ENCODE measurements around the gene SSTR3. TPM values are rescaled to one million over a fixed set of nuclear protein-coding genes. Genes with fewer than 3 reads are reported as not detected.

The SSTR3 gene
- total and polyA plus RNA-seq, 2 donors (not counting 1 experiment from before 2014, with no cell fraction given): 0.64 to 0.98 TPM

GRCh38 chr22:37187552-37187890, 24.8 kb downstream of the SSTR3 start:
- Mint-ChIP-seq H3K4me3 (no peak overlapping the region), H3K27ac (no peak overlapping the region), H3K4me1 (peaks cover 9% of the 10 kb centered on the region), H3K9me3 (ENCODE audit: insufficient read depth) (no peaks in the 10 kb centered on the region), H3K27me3 (no peaks in the 10 kb centered on the region)
- Histone ChIP-seq H3K4me3 (ENCODE audit: control extremely low read depth in 1 of 5, extremely low read depth in 1 of 5, insufficient read depth in 1 of 5, low read depth in 2 of 5, low read length in 4 of 5) (no peak overlapping the region), H3K9me3 (ENCODE audit: control extremely low read depth in 1 of 3, control insufficient read depth in 2 of 3, insufficient read depth in 1 of 3, low read length in 2 of 3) (peaks cover 0 to 3% (median 0%) of the 10 kb centered on the region in 3 donors), H3K27me3 (replicated peaks in 1 of 4; ENCODE audit: control extremely low read depth in 1 of 4, control insufficient read depth in 3 of 4, insufficient read depth in 4 of 4, low read length in 3 of 4) (peaks cover 0 to 3% (median 0%) of the 10 kb centered on the region in 4 experiments), H4K20me1 (ENCODE audit: control insufficient read depth, insufficient read depth, low read length, poor library complexity, severe bottlenecking) (no peaks in the 10 kb centered on the region), H3K9ac (ENCODE audit: low read length) (no peak overlapping the region), H2AFZ (ENCODE audit: insufficient read depth, low read depth, low read length, poor library complexity, severe bottlenecking) (no peak overlapping the region), H3K4me1 (ENCODE audit: control insufficient read depth in 2 of 2, insufficient read depth in 2 of 2, low read length in 2 of 2) (peaks cover 0 to 14% of the 10 kb centered on the region in 2 donors), H3K36me3 (replicated peaks in 1 of 2; ENCODE audit: control extremely low read depth in 1 of 2, control insufficient read depth in 1 of 2, extremely low read depth in 1 of 2, insufficient read depth in 2 of 2, low read length in 1 of 2) (no peaks in the 10 kb centered on the region), H3K27ac (ENCODE audit: low read length in 2 of 2) (no peak overlapping the region), H3K79me2 (ENCODE audit: control insufficient read depth, insufficient read depth, low read length) (no peaks in the 10 kb centered on the region), H3K4me2 (replicated peaks; ENCODE audit: low read depth, low read length, poor library complexity, severe bottlenecking) (no peak overlapping the region)
- ChIA-PET POLR2A (no interaction called here), CTCF (interaction anchor here (1.5 to 2.8 kb wide), 2 partner anchors 10 to 73 kb away, joined by 5 to 8 read pairs; no protein-coding TSS in a partner anchor)
- WGBS (ENCODE audit: insufficient coverage): 61% methylated on average over 5 of the region's 5 CpGs
- DNase-seq (no peak), ATAC-seq (ENCODE audit: low read depth) (no peak)
- intact Hi-C loops (cut with micrococcal nuclease): no loop called here
- no peak for TF ChIP-seq EZH2 (IDR thresholded peaks at IDR 0.05; ENCODE audit: borderline replicate concordance, insufficient read depth, low read depth, low read length, poor library complexity, severe bottlenecking)

DNA sequence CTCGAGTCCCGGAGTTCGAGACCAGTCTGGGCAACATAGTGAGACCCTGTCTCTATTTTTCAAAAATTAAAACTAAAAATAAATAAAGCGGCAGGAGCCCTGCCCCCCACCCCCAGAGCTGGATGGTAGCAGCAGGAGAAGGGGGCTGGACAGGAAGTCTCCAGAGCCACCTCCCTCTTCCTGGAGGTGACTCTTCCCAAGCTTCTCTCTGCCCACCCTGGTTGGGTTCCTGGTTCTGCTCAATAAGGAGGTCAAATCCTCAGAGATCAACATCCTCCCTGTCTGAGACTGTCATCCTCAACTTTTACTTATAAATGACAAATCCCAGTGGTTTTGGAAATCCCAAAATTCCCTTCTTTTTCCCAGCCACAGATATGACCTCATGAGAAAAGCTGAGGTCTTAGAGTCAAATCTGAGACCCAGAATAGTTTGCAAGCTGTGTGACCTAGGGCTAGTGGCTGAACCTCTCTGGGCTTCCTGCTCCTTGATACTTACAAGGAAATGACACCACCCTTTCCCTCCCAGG, 25.2 kb downstream of the SSTR3 start:
- H3K4me3 ChIP-seq (ENCODE audit: control extremely low read depth in 1 of 5, extremely low read depth in 1 of 5, insufficient read depth in 1 of 5, low read depth in 2 of 5, low read length in 4 of 5): no peak overlapping the region
- ChIA-PET POLR2A (no interaction called here), CTCF (interaction anchor here (0.6 to 2.8 kb wide), 3 partner anchors 13 to 375 kb away, joined by 3 to 8 read pairs (median 3); no protein-coding TSS in a partner anchor)
- Mint-ChIP-seq H3K4me1 (peaks cover 9% of the 10 kb centered on the region), H3K4me3 (no peak overlapping the region), H3K9me3 (ENCODE audit: insufficient read depth) (no peaks in the 10 kb centered on the region), H3K27me3 (no peaks in the 10 kb centered on the region), H3K27ac (no peak overlapping the region)
- WGBS (ENCODE audit: insufficient coverage): no CpG with 5 or more reads among the region's 4 CpGs
- H2AFZ ChIP-seq (ENCODE audit: insufficient read depth, low read depth, low read length, poor library complexity, severe bottlenecking): no peak overlapping the region
- peaks cover 0 to 3% (median 0%) of the 10 kb centered on the region in 4 experiments for H3K27me3 ChIP-seq (replicated peaks in 1 of 4; ENCODE audit: control extremely low read depth in 1 of 4, control insufficient read depth in 3 of 4, insufficient read depth in 4 of 4, low read length in 3 of 4)
- peaks cover 0 to 14% of the 10 kb centered on the region in 2 donors for H3K4me1 ChIP-seq (ENCODE audit: control insufficient read depth in 2 of 2, insufficient read depth in 2 of 2, low read length in 2 of 2)
- DNase-seq (no peak), ATAC-seq (ENCODE audit: low read depth) (no peak)
- peaks cover 0 to 3% (median 0%) of the 10 kb centered on the region in 3 donors for H3K9me3 ChIP-seq (ENCODE audit: control extremely low read depth in 1 of 3, control insufficient read depth in 2 of 3, insufficient read depth in 1 of 3, low read length in 2 of 3)
- no peak overlapping the region for H3K4me2 ChIP-seq (replicated peaks; ENCODE audit: low read depth, low read length, poor library complexity, severe bottlenecking)
- H3K27ac ChIP-seq (ENCODE audit: low read length in 2 of 2): no peak overlapping the region
- H3K79me2 ChIP-seq (ENCODE audit: control insufficient read depth, insufficient read depth, low read length): no peaks in the 10 kb centered on the region
- intact Hi-C loops (cut with micrococcal nuclease): no loop called here
- no peaks in the 10 kb centered on the region for H3K36me3 ChIP-seq (replicated peaks in 1 of 2; ENCODE audit: control extremely low read depth in 1 of 2, control insufficient read depth in 1 of 2, extremely low read depth in 1 of 2, insufficient read depth in 2 of 2, low read length in 1 of 2)
- TF ChIP-seq CTCF (IDR thresholded peaks at IDR 0.05): no peak
- H3K9ac ChIP-seq (ENCODE audit: low read length): no peak overlapping the region
- no peaks in the 10 kb centered on the region for H4K20me1 ChIP-seq (ENCODE audit: control insufficient read depth, insufficient read depth, low read length, poor library complexity, severe bottlenecking)

Measured in B cell (primary cell).